GM18511 (cell line): ENCODE data around the gene ROBO2.

ENCODE experiments used
- ATAC-seq: cut with Tn5 transposase; IDR thresholded peaks from one replicate; pipeline ENCODE4 v1.9.1; 2021; ENCODE audit warnings: mild to moderate bottlenecking, moderate library complexity; ENCODE audit not compliant: unreplicated experiment

Gene ROBO2

GRCh38 chr3:77464111-77464688 lies 424.3 kb downstream of the ROBO2 start:
- no peak for ATAC-seq

GRCh38 chr3:77466562-77467115 lies 426.7 kb downstream of the ROBO2 start:
- no peak for ATAC-seq

GRCh38 chr3:77467702-77468625 lies 428.1 kb downstream of the ROBO2 start:
- ATAC-seq: no peak

GRCh38 chr3:77468626-77469020 lies 428.7 kb downstream of the ROBO2 start:
- ATAC-seq: no peak

GRCh38 chr3:77475507-77475906 lies 435.6 kb downstream of the ROBO2 start:
- ATAC-seq: no peak

GRCh38 chr3:77479021-77479420 lies 439.1 kb downstream of the ROBO2 start:
- ATAC-seq: no peak

- ATAC-seq: no peak
Observed at GRCh38 chr3:77489216-77489615, 449.3 kb downstream of the ROBO2 start.

GRCh38 chr3:77491961-77492360 lies 452.1 kb downstream of the ROBO2 start:
- ATAC-seq: no peak

GRCh38 chr3:77500721-77501120 lies 460.8 kb downstream of the ROBO2 start:
- ATAC-seq: no peak

- no peak for ATAC-seq
Observed at GRCh38 chr3:77506384-77506783, 466.5 kb downstream of the ROBO2 start.

GRCh38 chr3:77513542-77513941 lies 473.6 kb downstream of the ROBO2 start:
- ATAC-seq: no peak

- no peak for ATAC-seq
Observed at GRCh38 chr3:77514766-77515165, 474.9 kb downstream of the ROBO2 start.

GRCh38 chr3:77524463-77524862 lies 484.6 kb downstream of the ROBO2 start:
- ATAC-seq: no peak

GRCh38 chr3:77524946-77525682 lies 485.2 kb downstream of the ROBO2 start:
- ATAC-seq: no peak

- ATAC-seq: no peak
Observed at GRCh38 chr3:77526573-77527113, 486.7 kb downstream of the ROBO2 start.

- ATAC-seq: no peak
Observed at GRCh38 chr3:77529522-77529921, 489.6 kb downstream of the ROBO2 start.

GRCh38 chr3:77530870-77531269 lies 491.0 kb downstream of the ROBO2 start:
- no peak for ATAC-seq

GRCh38 chr3:77535116-77535515 lies 495.2 kb downstream of the ROBO2 start:
- no peak for ATAC-seq

- ATAC-seq: no peak
Observed at GRCh38 chr3:77536038-77536775, 496.3 kb downstream of the ROBO2 start.

- no peak for ATAC-seq
Observed at GRCh38 chr3:77539014-77539413, 499.1 kb downstream of the ROBO2 start.
